Dedifferentiated amniotic fluid mesenchymal stem cell (primary cell): Measurements from ENCODE around the gene HS3ST6.
"Not testable (repeated sequence)": the region's sequence is repeated elsewhere in the genome, so short reads cannot be mapped to it uniquely, and the experiment has no call there.

Experiments
- DNase-seq: peaks from one replicate; pipeline ENCODE4 v3.0.0-alpha.2; 2016; ENCODE audit errors: extremely low spot score

Gene HS3ST6

GRCh38 chr16:1918351-1919326, at the start of gene HS3ST6:
HS3ST6 (minus strand) TSS chr16:1918415; CDS start chr16:1918323, 92 bp downstream.
- DNase-seq = no peak

- no peak for DNase-seq
These were observed 48.2 kb upstream of the HS3ST6 start, which contains the start of gene RNF151 for GRCh38 chr16:1966460-1966859. RNF151 (plus strand) TSS chr16:1966856; CDS start chr16:1966882, 26 bp downstream.

GRCh38 chr16:1965396-1966001, 47.3 kb upstream of the HS3ST6 start:
- DNase-seq = no peak

- DNase-seq = peak; percentile 99
These were observed 46.5 kb upstream of the HS3ST6 start, which contains the start of gene RPS2 for GRCh38 chr16:1964506-1965395. RPS2 (minus strand) TSS chr16:1964826; CDS start chr16:1964625, 201 bp downstream.

GRCh38 chr16:1963806-1964505, 45.7 kb upstream of the HS3ST6 start:
- DNase-seq = no peak

- DNase-seq = not testable (repeated sequence)
These were observed 44.2 kb upstream of the HS3ST6 start for GRCh38 chr16:1962161-1963153.

- no peak for DNase-seq
These were observed 43.4 kb upstream of the HS3ST6 start for GRCh38 chr16:1961651-1962067.

GRCh38 chr16:1960665-1961630, 42.7 kb upstream of the HS3ST6 start:
- no peak for DNase-seq

- DNase-seq = peak; percentile 76
These were observed 41.2 kb upstream of the HS3ST6 start, which contains the start of gene NDUFB10 for GRCh38 chr16:1959269-1960039. NDUFB10 (plus strand) TSS chr16:1959538; CDS start chr16:1959625, 87 bp downstream.

- DNase-seq = no peak
These were observed 40.6 kb upstream of the HS3ST6 start for GRCh38 chr16:1958715-1959268.

- not testable (repeated sequence) for DNase-seq
These were observed 39.9 kb upstream of the HS3ST6 start for GRCh38 chr16:1958143-1958491.

- DNase-seq = not testable (repeated sequence)
These were observed 39.4 kb upstream of the HS3ST6 start for GRCh38 chr16:1957434-1958142.

- DNase-seq = no peak
These were observed 35.5 kb upstream of the HS3ST6 start for GRCh38 chr16:1953734-1954133.

- no peak for DNase-seq
These were observed 32.3 kb upstream of the HS3ST6 start for GRCh38 chr16:1950559-1950958.

- no peak for DNase-seq
These were observed 31.8 kb upstream of the HS3ST6 start for GRCh38 chr16:1950047-1950446.

GRCh38 chr16:1949507-1949906, 31.3 kb upstream of the HS3ST6 start:
- no peak for DNase-seq

- DNase-seq = no peak
These were observed 29.1 kb upstream of the HS3ST6 start for GRCh38 chr16:1947369-1947670.
